Erythroblast (primary cell): Measurements from ENCODE around the gene KRTAP4-6.
"Not testable (repeated sequence)": the region's sequence is repeated elsewhere in the genome, so short reads cannot be mapped to it uniquely, and the experiment has no call there.

Experiments used
- GATA1 ChIP-seq: IDR thresholded peaks from 2 replicates; pipeline ENCODE4 v1.6.1; 2011; ENCODE audit warnings: low read depth, mild to moderate bottlenecking, control low read depth, low read length, moderate library complexity
- POLR2A ChIP-seq: IDR thresholded peaks from 2 replicates; pipeline ENCODE4 v1.6.1; 2011; ENCODE audit warnings: mild to moderate bottlenecking, low read length

- not testable (repeated sequence) for TF ChIP-seq POLR2A, GATA1
Measured at GRCh38 chr17:41148971-41149651, 8.8 kb upstream of the KRTAP4-6 start.
